HG03575 (cell line): ENCODE results near the gene WBP1L.
"Not testable (repeated sequence)": the region's sequence is repeated elsewhere in the genome, so short reads cannot be mapped to it uniquely, and the experiment has no call there.

Experiments
- ATAC-seq: cut with Tn5 transposase; IDR thresholded peaks from one replicate; pipeline ENCODE4 v1.9.1; 2021; ENCODE audit not compliant: unreplicated experiment, insufficient number of reproducible peaks, low FRiP score; ENCODE audit errors: extremely low read depth

WBP1L gene

GRCh38 chr10:102752934-102753664 lies 9.4 kb downstream of the WBP1L start:
- ATAC-seq = no peak

- no peak for ATAC-seq
These were observed 10.0 kb downstream of the WBP1L start for GRCh38 chr10:102753718-102754117.

GRCh38 chr10:102757323-102757722 lies 13.6 kb downstream of the WBP1L start:
- no peak for ATAC-seq

GRCh38 chr10:102758240-102758932 lies 14.6 kb downstream of the WBP1L start:
- ATAC-seq = no peak

- ATAC-seq = not testable (repeated sequence)
These were observed 15.2 kb downstream of the WBP1L start for GRCh38 chr10:102758933-102759262.

GRCh38 chr10:102759497-102760210 lies 15.9 kb downstream of the WBP1L start:
- ATAC-seq = no peak

GRCh38 chr10:102761981-102762380 lies 18.2 kb downstream of the WBP1L start:
- ATAC-seq = no peak

- ATAC-seq = no peak
These were observed 18.8 kb downstream of the WBP1L start for GRCh38 chr10:102762401-102763015.

GRCh38 chr10:102763037-102763607 lies 19.4 kb downstream of the WBP1L start:
- ATAC-seq = no peak

GRCh38 chr10:102764470-102765161 lies 20.9 kb downstream of the WBP1L start:
- no peak for ATAC-seq

GRCh38 chr10:102765336-102765735 lies 21.6 kb downstream of the WBP1L start:
- ATAC-seq = no peak

GRCh38 chr10:102767428-102768160 lies 23.8 kb downstream of the WBP1L start:
- no peak for ATAC-seq

GRCh38 chr10:102769375-102770107 lies 25.8 kb downstream of the WBP1L start:
- ATAC-seq = no peak

GRCh38 chr10:102770108-102770482 lies 26.3 kb downstream of the WBP1L start:
- ATAC-seq = no peak

GRCh38 chr10:102770792-102771191 lies 27.0 kb downstream of the WBP1L start:
- no peak for ATAC-seq

- no peak for ATAC-seq
These were observed 29.6 kb downstream of the WBP1L start for GRCh38 chr10:102773320-102773719.

GRCh38 chr10:102773986-102774385 lies 30.2 kb downstream of the WBP1L start:
- no peak for ATAC-seq
